Hepatocyte (in vitro differentiated cells): ENCODE measurements around the gene NR6A1. TPM values are rescaled to one million over a fixed set of nuclear protein-coding genes. Genes with fewer than 3 reads are reported as not detected.

ENCODE experiments used
- DNase-seq: peaks from one replicate; pipeline ENCODE4 v3.0.0-alpha.2; 2016; ENCODE audit warnings: low spot score
- H2AFZ ChIP-seq: fragments of 200-600 bp; sonication (generic); 2 replicates; pipeline ENCODE4 v1.6.0; 2016; ENCODE audit warnings: antibody characterized with exemption, mild to moderate bottlenecking
- H3K27ac ChIP-seq: fragments of 200-600 bp; sonication (generic); 2 replicates; pipeline ENCODE4 v1.5.1; 2016; ENCODE audit warnings: mild to moderate bottlenecking
- H3K27me3 ChIP-seq: fragments of 200-600 bp; sonication (generic); 2 replicates; pipeline ENCODE4 v1.6.1; 2016
- H3K36me3 ChIP-seq: fragments of 200-600 bp; sonication (generic); replicated peaks from 2 replicates; pipeline ENCODE4 v1.5.1; 2016; ENCODE audit warnings: low read depth; ENCODE audit not compliant: insufficient read depth
- H3K4me1 ChIP-seq: fragments of 200-600 bp; sonication (generic); 2 replicates; pipeline ENCODE4 v1.5.1; 2016; ENCODE audit warnings: mild to moderate bottlenecking, moderate library complexity; ENCODE audit not compliant: insufficient read depth
- H3K4me2 ChIP-seq: fragments of 200-600 bp; sonication (generic); 2 replicates; pipeline ENCODE4 v1.6.0; 2016
- H3K4me3 ChIP-seq: fragments of 200-600 bp; sonication (generic); 2 replicates; pipeline ENCODE4 v1.5.1; 2016; ENCODE audit warnings: mild to moderate bottlenecking
- H3K79me2 ChIP-seq: fragments of 200-600 bp; sonication (generic); 2 replicates; pipeline ENCODE4 v1.6.0; 2017; ENCODE audit warnings: mild to moderate bottlenecking
- H3K9me2 ChIP-seq: fragments of 200-600 bp; sonication (generic); replicated peaks from 2 replicates; pipeline ENCODE4 v1.6.0; 2017; ENCODE audit warnings: mild to moderate bottlenecking; ENCODE audit not compliant: insufficient read depth
- H3K9me3 ChIP-seq: fragments of 200-600 bp; sonication (generic); 2 replicates; pipeline ENCODE4 v1.5.1; 2016; ENCODE audit warnings: low read depth, mild to moderate bottlenecking
- H4K20me1 ChIP-seq: fragments of 200-600 bp; sonication (generic); 2 replicates; pipeline ENCODE4 v1.6.0; 2016; ENCODE audit warnings: mild to moderate bottlenecking; ENCODE audit not compliant: insufficient read depth, poor library complexity, severe bottlenecking
- EZH2 ChIP-seq: fragments of 200-600 bp; sonication (generic); IDR thresholded peaks from 2 replicates; pipeline ENCODE4 v1.6.1; 2016; ENCODE audit warnings: antibody characterized with exemption, mild to moderate bottlenecking, borderline replicate concordance
- EZH2phosphoT487 ChIP-seq: fragments of 200-600 bp; sonication (generic); IDR thresholded peaks from one replicate; pipeline ENCODE4 v1.6.1; 2018; ENCODE audit warnings: antibody characterized with exemption, mild to moderate bottlenecking, low read depth, moderate library complexity; ENCODE audit not compliant: unreplicated experiment, severe bottlenecking
- WGBS: methylation state at CpG from one replicate; pipeline ENCODE4 v1.1.6; 2016; ENCODE audit warnings: low lambda C conversion rate; ENCODE audit errors: missing lambda C conversion rate; 5-methylcytosine and 5-hydroxymethylcytosine counted together
- polyA plus RNA-seq: library from polyadenylated mRNA; unstranded; fragments of >200 nt; fragmentation: Nextera tagmentation; extraction: Ambion mirVana; gene quantifications from 2 replicates; pipeline ENCODE4 v1.2.1, GENCODE V29; 2016
- total RNA-seq: library from RNA; depleted of rRNA; stranded (reverse); fragments of >200 nt; gene quantifications from 2 replicates; pipeline ENCODE4 v1.2.3, GENCODE V29; 2014
- TF ChIP-seq, protein P1 (sequence below): fragments of 200-600 bp; sonication (generic); IDR thresholded peaks from 2 replicates; pipeline ENCODE4 v1.5.1; 2016; ENCODE audit warnings: antibody characterized with exemption, mild to moderate bottlenecking; ENCODE audit not compliant: poor library complexity

The NR6A1 gene
- total and polyA plus RNA-seq, 2 experiments from 2014 or later, result 1.2 to 4.0 TPM

DNA sequence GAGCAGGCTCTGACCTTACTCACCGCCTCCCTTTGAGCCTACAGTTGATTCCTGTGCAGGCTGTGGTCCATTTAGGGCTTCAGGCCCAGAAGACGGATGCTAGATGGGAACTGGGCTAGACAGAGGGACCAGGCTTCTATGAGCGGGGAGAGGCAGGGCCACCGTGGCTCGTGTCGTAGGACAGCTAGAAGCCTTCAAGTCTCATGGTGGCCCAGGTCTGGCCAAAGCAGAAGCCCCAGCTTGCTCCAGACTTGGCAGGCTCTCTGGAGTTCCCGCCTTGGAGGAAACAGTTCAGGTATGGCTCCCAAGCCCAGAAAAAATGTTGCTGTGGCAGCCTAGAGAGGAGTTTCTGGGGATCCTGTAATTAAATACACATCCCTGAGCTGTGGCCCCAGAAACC, 253.0 kb downstream of the NR6A1 start:
- Histone ChIP-seq H3K27ac (no peak overlapping the region), H3K27me3 (no peaks in the 10 kb centered on the region), H4K20me1 (no peaks in the 10 kb centered on the region), H3K4me3 (no peak overlapping the region), H3K9me2 (no peaks in the 10 kb centered on the region), H3K4me2 (no peak overlapping the region), H3K79me2 (no peaks in the 10 kb centered on the region), H2AFZ (no peak overlapping the region), H3K9me3 (no peaks in the 10 kb centered on the region), H3K4me1 (peaks cover 8% of the 10 kb centered on the region), H3K36me3 (no peaks in the 10 kb centered on the region)
- no peak for DNase-seq
- 96% methylated on average over 7 of the region's 7 CpGs for WGBS
- TF ChIP-seq EZH2 (no peak), EZH2phosphoT487 (no peak)
- TF ChIP-seq, protein P1, sequence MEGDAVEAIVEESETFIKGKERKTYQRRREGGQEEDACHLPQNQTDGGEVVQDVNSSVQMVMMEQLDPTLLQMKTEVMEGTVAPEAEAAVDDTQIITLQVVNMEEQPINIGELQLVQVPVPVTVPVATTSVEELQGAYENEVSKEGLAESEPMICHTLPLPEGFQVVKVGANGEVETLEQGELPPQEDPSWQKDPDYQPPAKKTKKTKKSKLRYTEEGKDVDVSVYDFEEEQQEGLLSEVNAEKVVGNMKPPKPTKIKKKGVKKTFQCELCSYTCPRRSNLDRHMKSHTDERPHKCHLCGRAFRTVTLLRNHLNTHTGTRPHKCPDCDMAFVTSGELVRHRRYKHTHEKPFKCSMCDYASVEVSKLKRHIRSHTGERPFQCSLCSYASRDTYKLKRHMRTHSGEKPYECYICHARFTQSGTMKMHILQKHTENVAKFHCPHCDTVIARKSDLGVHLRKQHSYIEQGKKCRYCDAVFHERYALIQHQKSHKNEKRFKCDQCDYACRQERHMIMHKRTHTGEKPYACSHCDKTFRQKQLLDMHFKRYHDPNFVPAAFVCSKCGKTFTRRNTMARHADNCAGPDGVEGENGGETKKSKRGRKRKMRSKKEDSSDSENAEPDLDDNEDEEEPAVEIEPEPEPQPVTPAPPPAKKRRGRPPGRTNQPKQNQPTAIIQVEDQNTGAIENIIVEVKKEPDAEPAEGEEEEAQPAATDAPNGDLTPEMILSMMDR, result no peak

DNA sequence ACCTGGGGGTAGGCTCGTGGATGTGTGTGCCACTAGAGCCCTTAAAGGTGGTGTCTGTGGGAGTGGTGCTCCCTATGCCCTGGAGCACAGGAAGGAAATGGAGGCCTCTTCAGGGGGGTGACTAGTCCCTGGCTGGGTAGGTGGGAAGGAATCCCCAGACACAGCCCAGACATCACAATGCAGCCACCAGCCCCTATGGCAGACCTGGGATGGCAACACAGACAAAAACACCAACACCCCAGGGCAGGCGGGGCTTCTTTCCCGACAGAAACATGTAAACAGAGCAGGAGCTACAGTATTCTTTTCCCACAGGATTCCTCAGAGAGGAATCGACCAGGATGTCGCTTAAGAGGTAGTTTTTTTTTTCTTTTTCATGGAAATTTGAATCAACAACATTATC, 253.5 kb downstream of the NR6A1 start:
- H4K20me1 ChIP-seq, result no peaks in the 10 kb centered on the region
- no peaks in the 10 kb centered on the region for H3K9me2 ChIP-seq
- H3K4me3 ChIP-seq, result no peak overlapping the region
- H3K4me2 ChIP-seq, result no peak overlapping the region
- 68% methylated on average over 5 of the region's 5 CpGs for WGBS
- no peak for DNase-seq
- H3K4me1 ChIP-seq, result peaks cover 8% of the 10 kb centered on the region
- H3K79me2 ChIP-seq, result no peaks in the 10 kb centered on the region
- H3K27ac ChIP-seq, result no peak overlapping the region
- no peak overlapping the region for H2AFZ ChIP-seq
- no peaks in the 10 kb centered on the region for H3K27me3 ChIP-seq
- H3K36me3 ChIP-seq, result no peaks in the 10 kb centered on the region
- TF ChIP-seq, protein P1, result no peak
- no peak for TF ChIP-seq EZH2phosphoT487
- TF ChIP-seq EZH2, result no peak
- H3K9me3 ChIP-seq, result no peaks in the 10 kb centered on the region

DNA sequence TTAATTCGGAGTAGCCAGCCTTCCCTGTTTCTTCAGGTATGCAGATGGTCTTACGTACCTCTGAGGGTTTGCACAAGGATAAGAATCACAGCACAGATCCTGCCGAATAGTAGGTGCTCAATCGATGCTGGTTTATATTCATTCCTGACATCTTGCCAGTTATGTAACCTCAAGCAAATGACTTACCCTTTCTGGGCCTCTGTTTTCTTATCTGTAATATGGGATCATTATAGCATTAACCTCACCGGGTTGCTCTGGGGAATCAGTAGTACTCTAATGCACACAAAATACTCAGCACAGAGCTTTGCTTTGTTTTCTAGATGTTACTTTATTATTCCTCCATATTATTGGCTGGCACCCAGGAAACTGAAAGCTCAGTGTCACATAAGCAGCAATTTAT, 256.2 kb downstream of the NR6A1 start:
- H4K20me1 ChIP-seq, result no peaks in the 10 kb centered on the region
- H3K4me3 ChIP-seq, result no peak overlapping the region
- no peak for DNase-seq
- H3K27ac ChIP-seq, result no peak overlapping the region
- H3K27me3 ChIP-seq, result no peaks in the 10 kb centered on the region
- no peaks in the 10 kb centered on the region for H3K9me3 ChIP-seq
- WGBS, result 85% methylated on average over 5 of the region's 5 CpGs
- no peaks in the 10 kb centered on the region for H3K79me2 ChIP-seq
- no peak overlapping the region for H3K4me2 ChIP-seq
- no peak for TF ChIP-seq EZH2
- TF ChIP-seq, protein P1, result no peak
- no peak for TF ChIP-seq EZH2phosphoT487
- H3K36me3 ChIP-seq, result no peaks in the 10 kb centered on the region
- no peaks in the 10 kb centered on the region for H3K9me2 ChIP-seq
- peaks cover 8% of the 10 kb centered on the region for H3K4me1 ChIP-seq
- no peak overlapping the region for H2AFZ ChIP-seq

DNA sequence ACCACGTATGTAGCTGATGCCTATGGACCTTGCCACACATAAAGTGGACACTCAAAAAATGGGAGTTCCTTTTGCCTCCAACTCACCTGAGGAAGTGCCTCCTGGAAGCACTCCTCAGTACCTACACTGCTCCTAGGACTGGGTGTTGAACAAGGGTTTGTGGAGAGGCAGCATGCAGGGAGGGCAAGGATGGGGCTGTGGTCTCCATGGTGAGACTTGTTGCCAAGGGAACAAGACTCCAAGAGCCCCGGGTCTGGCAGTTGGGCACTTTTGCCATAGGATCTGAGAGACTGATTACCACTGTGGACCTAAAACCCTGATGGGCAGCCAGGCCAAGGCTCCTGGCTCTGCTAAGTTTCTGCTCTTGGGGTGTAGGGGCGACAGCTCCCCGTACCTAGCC, 257.0 kb downstream of the NR6A1 start:
- Histone ChIP-seq H3K9me3 (no peaks in the 10 kb centered on the region), H3K4me2 (no peak overlapping the region), H4K20me1 (no peaks in the 10 kb centered on the region), H2AFZ (no peak overlapping the region), H3K79me2 (no peaks in the 10 kb centered on the region), H3K9me2 (no peaks in the 10 kb centered on the region), H3K36me3 (no peaks in the 10 kb centered on the region), H3K4me3 (no peak overlapping the region), H3K27me3 (no peaks in the 10 kb centered on the region), H3K4me1 (peaks cover 8% of the 10 kb centered on the region), H3K27ac (no peak overlapping the region)
- no peak for TF ChIP-seq EZH2
- TF ChIP-seq EZH2phosphoT487, result no peak
- TF ChIP-seq, protein P1, result no peak
- 93% methylated on average over 4 of the region's 4 CpGs for WGBS
- no peak for DNase-seq
